ENCODE data around the gene PAQR8.

Gene PAQR8

GRCh38 chr6:52330470-52330869 lies 31.5 kb upstream of the PAQR8 start:
- Histone ChIP-seq H3K4me3 (replicated peaks; ENCODE audit: low read depth, low read length) (no peak overlapping the region), H3K36me3 (ENCODE audit: control insufficient read depth, insufficient read depth, low read length) (no peaks in the 10 kb centered on the region), H3K27me3 (replicated peaks; ENCODE audit: control insufficient read depth, insufficient read depth, low read length) (no peaks in the 10 kb centered on the region; the same call in 1 of the 2 replicates)
- TF ChIP-seq, protein P1, sequence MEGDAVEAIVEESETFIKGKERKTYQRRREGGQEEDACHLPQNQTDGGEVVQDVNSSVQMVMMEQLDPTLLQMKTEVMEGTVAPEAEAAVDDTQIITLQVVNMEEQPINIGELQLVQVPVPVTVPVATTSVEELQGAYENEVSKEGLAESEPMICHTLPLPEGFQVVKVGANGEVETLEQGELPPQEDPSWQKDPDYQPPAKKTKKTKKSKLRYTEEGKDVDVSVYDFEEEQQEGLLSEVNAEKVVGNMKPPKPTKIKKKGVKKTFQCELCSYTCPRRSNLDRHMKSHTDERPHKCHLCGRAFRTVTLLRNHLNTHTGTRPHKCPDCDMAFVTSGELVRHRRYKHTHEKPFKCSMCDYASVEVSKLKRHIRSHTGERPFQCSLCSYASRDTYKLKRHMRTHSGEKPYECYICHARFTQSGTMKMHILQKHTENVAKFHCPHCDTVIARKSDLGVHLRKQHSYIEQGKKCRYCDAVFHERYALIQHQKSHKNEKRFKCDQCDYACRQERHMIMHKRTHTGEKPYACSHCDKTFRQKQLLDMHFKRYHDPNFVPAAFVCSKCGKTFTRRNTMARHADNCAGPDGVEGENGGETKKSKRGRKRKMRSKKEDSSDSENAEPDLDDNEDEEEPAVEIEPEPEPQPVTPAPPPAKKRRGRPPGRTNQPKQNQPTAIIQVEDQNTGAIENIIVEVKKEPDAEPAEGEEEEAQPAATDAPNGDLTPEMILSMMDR (IDR thresholded peaks at IDR 0.05; ENCODE audit: insufficient read depth, low read length, poor library complexity, severe bottlenecking), result no peak
- DNase-seq (ENCODE audit: extremely low read depth, insufficient read length), result no peak

GRCh38 chr6:52331793-52332457 lies 30.0 kb upstream of the PAQR8 start:
- Histone ChIP-seq H3K27me3 (replicated peaks; ENCODE audit: control insufficient read depth, insufficient read depth, low read length) (no peaks in the 10 kb centered on the region), H3K4me3 (replicated peaks; ENCODE audit: low read depth, low read length) (no peak overlapping the region), H3K36me3 (ENCODE audit: control insufficient read depth, insufficient read depth, low read length) (no peaks in the 10 kb centered on the region)
- no peak for DNase-seq (ENCODE audit: extremely low read depth, insufficient read length)
- TF ChIP-seq, protein P1 (IDR thresholded peaks at IDR 0.05; ENCODE audit: insufficient read depth, low read length, poor library complexity, severe bottlenecking), result no peak

DNA sequence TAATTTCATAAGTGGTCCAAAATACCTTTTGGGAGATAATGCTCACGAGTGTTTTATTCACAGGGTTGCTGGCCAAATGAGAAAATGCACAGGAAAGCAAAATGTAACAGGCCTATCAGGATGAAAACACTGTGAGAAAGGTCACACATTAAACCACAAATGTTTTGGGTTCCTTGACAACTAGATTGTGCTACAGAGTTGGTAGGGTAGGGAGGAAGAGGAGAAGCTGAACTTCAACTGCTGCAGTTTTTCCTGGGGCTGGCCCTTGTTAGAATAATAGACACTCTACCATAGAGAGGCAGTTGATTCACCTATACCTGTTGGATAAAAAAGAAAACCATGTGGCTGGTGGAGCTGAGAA lies 28.1 kb upstream of the PAQR8 start:
- Histone ChIP-seq H3K4me3 (replicated peaks; ENCODE audit: low read depth, low read length) (no peak overlapping the region), H3K27me3 (replicated peaks; ENCODE audit: control insufficient read depth, insufficient read depth, low read length) (no peaks in the 10 kb centered on the region), H3K36me3 (ENCODE audit: control insufficient read depth, insufficient read depth, low read length) (no peaks in the 10 kb centered on the region)
- TF ChIP-seq, protein P1 (IDR thresholded peaks at IDR 0.05; ENCODE audit: insufficient read depth, low read length, poor library complexity, severe bottlenecking), result no peak
- no peak for DNase-seq (ENCODE audit: extremely low read depth, insufficient read length)

GRCh38 chr6:52335576-52335975 lies 26.4 kb upstream of the PAQR8 start:
- no peak overlapping the region for H3K4me3 ChIP-seq (replicated peaks; ENCODE audit: low read depth, low read length)
- H3K27me3 ChIP-seq (replicated peaks; ENCODE audit: control insufficient read depth, insufficient read depth, low read length), result no peaks in the 10 kb centered on the region
- DNase-seq (ENCODE audit: extremely low read depth, insufficient read length), result no peak
- TF ChIP-seq, protein P1 (IDR thresholded peaks at IDR 0.05; ENCODE audit: insufficient read depth, low read length, poor library complexity, severe bottlenecking), result no peak
- H3K36me3 ChIP-seq (ENCODE audit: control insufficient read depth, insufficient read depth, low read length), result no peaks in the 10 kb centered on the region

GRCh38 chr6:52336919-52337561 lies 24.9 kb upstream of the PAQR8 start:
- H3K36me3 ChIP-seq (ENCODE audit: control insufficient read depth, insufficient read depth, low read length), result no peaks in the 10 kb centered on the region
- TF ChIP-seq, protein P1 (IDR thresholded peaks at IDR 0.05; ENCODE audit: insufficient read depth, low read length, poor library complexity, severe bottlenecking), result no peak
- no peak for DNase-seq (ENCODE audit: extremely low read depth, insufficient read length)
- H3K4me3 ChIP-seq (replicated peaks; ENCODE audit: low read depth, low read length), result no peak overlapping the region
- no peaks in the 10 kb centered on the region for H3K27me3 ChIP-seq (replicated peaks; ENCODE audit: control insufficient read depth, insufficient read depth, low read length)

Data from GM06990 (cell line).